ENCODE measurements around the gene AHR.
"Not testable (repeated sequence)": the region's sequence is repeated elsewhere in the genome, so short reads cannot be mapped to it uniquely, and the experiment has no call there.

- TF ChIP-seq CTCF (IDR thresholded peaks at IDR 0.05; ENCODE audit: low read length); EZH2 (optimal IDR thresholded peaks at IDR 0.05; ENCODE audit: low read depth, low read length); EZH2phosphoT487 (IDR thresholded peaks at IDR 0.05; ENCODE audit: low read length): not testable (repeated sequence)
Observed at GRCh38 chr7:17353650-17354419, 55.4 kb downstream of the AHR start.

Data from MM.1S (cell line).